Loucy (cell line): ENCODE measurements around the gene BARHL2.

Experiments
- H2AFZ ChIP-seq: fragments of 200-600 bp; sonication (generic); 2 replicates; pipeline ENCODE4 v1.6.0; 2016; ENCODE audit warnings: antibody characterized with exemption, mild to moderate bottlenecking, low read length, moderate library complexity
- H3F3A ChIP-seq: fragments of 200-600 bp; 2 replicates; pipeline ENCODE4 v1.6.0; 2016; ENCODE audit warnings: antibody characterized with exemption, low read depth, mild to moderate bottlenecking
- H3K27me3 ChIP-seq: fragments of 200-600 bp; sonication (generic); 2 replicates; pipeline ENCODE4 v1.6.1; 2014; ENCODE audit warnings: low read length, mild to moderate bottlenecking; ENCODE audit not compliant: insufficient read depth, poor library complexity, severe bottlenecking
- H3K36me3 ChIP-seq: fragments of 200-600 bp; sonication (generic); 2 replicates; pipeline ENCODE4 v1.6.1; 2016; ENCODE audit warnings: low read length; ENCODE audit not compliant: insufficient read depth
- H3K4me1 ChIP-seq: fragments of 200-600 bp; sonication (generic); 2 replicates; pipeline ENCODE4 v1.5.1; 2014; ENCODE audit warnings: low read length, mild to moderate bottlenecking; ENCODE audit not compliant: insufficient read depth, poor library complexity, severe bottlenecking
- H3K4me2 ChIP-seq: fragments of 200-600 bp; sonication (generic); 2 replicates; pipeline ENCODE4 v1.6.0; 2014; ENCODE audit warnings: antibody characterized with exemption, low read length, low read depth, mild to moderate bottlenecking; ENCODE audit not compliant: poor library complexity, severe bottlenecking
- H3K4me3 ChIP-seq: fragments of 200-600 bp; sonication (generic); 2 replicates; pipeline ENCODE4 v1.5.1; 2014; ENCODE audit warnings: low read length, mild to moderate bottlenecking, mixed read lengths; ENCODE audit not compliant: poor library complexity, severe bottlenecking
- H3K79me2 ChIP-seq: fragments of 200-600 bp; sonication (generic); 2 replicates; pipeline ENCODE4 v1.6.1; 2014; ENCODE audit warnings: low read length; ENCODE audit not compliant: insufficient read depth
- H3K9ac ChIP-seq: fragments of 200-600 bp; sonication (generic); 2 replicates; pipeline ENCODE4 v1.6.0; 2014; ENCODE audit warnings: mild to moderate bottlenecking, low read depth, low read length, moderate library complexity; ENCODE audit not compliant: poor library complexity, severe bottlenecking
- H3K9me2 ChIP-seq: fragments of 200-600 bp; sonication (generic); replicated peaks from 2 replicates; pipeline ENCODE4 v1.6.1; 2016; ENCODE audit warnings: low read depth, low read length, mixed read lengths
- H3K9me3 ChIP-seq: fragments of 200-600 bp; sonication (generic); 2 replicates; pipeline ENCODE4 v1.6.1; 2014; ENCODE audit warnings: mild to moderate bottlenecking, antibody characterized with exemption, low read length, low read depth; ENCODE audit not compliant: insufficient read depth
- H4K20me1 ChIP-seq: fragments of 200-600 bp; sonication (generic); 2 replicates; pipeline ENCODE4 v1.6.0; 2014; ENCODE audit warnings: antibody characterized with exemption, low read length, mild to moderate bottlenecking; ENCODE audit not compliant: insufficient read depth, poor library complexity, severe bottlenecking
- CTCF ChIP-seq: fragments of 200-600 bp; sonication (generic); conservative IDR thresholded peaks from 2 replicates; pipeline ENCODE4 v1.5.1; 2014; ENCODE audit warnings: mild to moderate bottlenecking, antibody characterized with exemption, low read length
- EZH2phosphoT487 ChIP-seq: fragments of 200-600 bp; IDR thresholded peaks from 2 replicates; pipeline ENCODE4 v1.6.1; 2018; ENCODE audit warnings: antibody characterized with exemption, mild to moderate bottlenecking, moderate library complexity, borderline replicate concordance

Gene BARHL2

GRCh38 chr1:90726986-90727480 lies 9.9 kb upstream of the BARHL2 start:
- H3K9me2 ChIP-seq: no peaks in the 10 kb centered on the region
- TF ChIP-seq EZH2phosphoT487 (no peak), CTCF (no peak)
- H3K36me3 ChIP-seq: no peaks in the 10 kb centered on the region
- H3K9ac ChIP-seq: no peak overlapping the region
- no peak overlapping the region for H3K4me3 ChIP-seq
- H3F3A ChIP-seq: no peaks in the 10 kb centered on the region
- H3K4me2 ChIP-seq: no peak overlapping the region
- no peaks in the 10 kb centered on the region for H3K4me1 ChIP-seq
- H3K27me3 ChIP-seq: no peaks in the 10 kb centered on the region
- H4K20me1 ChIP-seq: no peaks in the 10 kb centered on the region
- H3K79me2 ChIP-seq: no peaks in the 10 kb centered on the region
- no peak overlapping the region for H2AFZ ChIP-seq
- H3K9me3 ChIP-seq: no peaks in the 10 kb centered on the region

- H3K9ac ChIP-seq: no peak overlapping the region
- no peak overlapping the region for H3K4me3 ChIP-seq
- no peaks in the 10 kb centered on the region for H3F3A ChIP-seq
- H3K4me2 ChIP-seq: no peak overlapping the region
- TF ChIP-seq EZH2phosphoT487: no peak
- TF ChIP-seq CTCF: no peak
- no peaks in the 10 kb centered on the region for H3K36me3 ChIP-seq
- H2AFZ ChIP-seq: no peak overlapping the region
- peaks cover 5% of the 10 kb centered on the region for H3K4me1 ChIP-seq
- H3K27me3 ChIP-seq: no peaks in the 10 kb centered on the region
- no peaks in the 10 kb centered on the region for H4K20me1 ChIP-seq
- H3K79me2 ChIP-seq: no peaks in the 10 kb centered on the region
- H3K9me2 ChIP-seq: no peaks in the 10 kb centered on the region
- no peaks in the 10 kb centered on the region for H3K9me3 ChIP-seq
These were observed 9.4 kb upstream of the BARHL2 start for GRCh38 chr1:90726425-90726985.

- H3K4me3 ChIP-seq: no peak overlapping the region
These were observed 8.7 kb upstream of the BARHL2 start for GRCh38 chr1:90725657-90726424.

More at GRCh38 chr1:90725657-90726424, 8.7 kb upstream of the BARHL2 start:
- Histone ChIP-seq H3K4me1 (peaks cover 5% of the 10 kb centered on the region), H3K9me3 (no peaks in the 10 kb centered on the region), H3K36me3 (no peaks in the 10 kb centered on the region), H2AFZ (no peak overlapping the region), H3K9me2 (no peaks in the 10 kb centered on the region), H4K20me1 (no peaks in the 10 kb centered on the region), H3K9ac (no peak overlapping the region), H3K4me2 (no peak overlapping the region), H3F3A (no peaks in the 10 kb centered on the region), H3K79me2 (no peaks in the 10 kb centered on the region), H3K27me3 (no peaks in the 10 kb centered on the region)
- no peak for TF ChIP-seq EZH2phosphoT487
- TF ChIP-seq CTCF: no peak
